Measurements from ENCODE around the gene MCHR2. TPM values are rescaled to one million over a fixed set of nuclear protein-coding genes. Genes with fewer than 3 reads are reported as not detected.
A peak's percentile ranks its signal among the peaks of the same experiment; 100 is the strongest.
"Not testable (repeated sequence)": the region's sequence is repeated elsewhere in the genome, so short reads cannot be mapped to it uniquely, and the experiment has no call there.

MCHR2 gene, protein sequence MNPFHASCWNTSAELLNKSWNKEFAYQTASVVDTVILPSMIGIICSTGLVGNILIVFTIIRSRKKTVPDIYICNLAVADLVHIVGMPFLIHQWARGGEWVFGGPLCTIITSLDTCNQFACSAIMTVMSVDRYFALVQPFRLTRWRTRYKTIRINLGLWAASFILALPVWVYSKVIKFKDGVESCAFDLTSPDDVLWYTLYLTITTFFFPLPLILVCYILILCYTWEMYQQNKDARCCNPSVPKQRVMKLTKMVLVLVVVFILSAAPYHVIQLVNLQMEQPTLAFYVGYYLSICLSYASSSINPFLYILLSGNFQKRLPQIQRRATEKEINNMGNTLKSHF
- not detected in 2 replicates for total RNA-seq (2014; rRNA removed; shearing (Covaris generic))

- no peak for DNase-seq (ENCODE audit: low spot score)
Measured at GRCh38 chr6:99993533-99994251, at the start of gene MCHR2. Gene MCHR2 (minus strand): TSS chr6:99994223. CDS start chr6:99956147, 38,076 bp downstream.

DNA sequence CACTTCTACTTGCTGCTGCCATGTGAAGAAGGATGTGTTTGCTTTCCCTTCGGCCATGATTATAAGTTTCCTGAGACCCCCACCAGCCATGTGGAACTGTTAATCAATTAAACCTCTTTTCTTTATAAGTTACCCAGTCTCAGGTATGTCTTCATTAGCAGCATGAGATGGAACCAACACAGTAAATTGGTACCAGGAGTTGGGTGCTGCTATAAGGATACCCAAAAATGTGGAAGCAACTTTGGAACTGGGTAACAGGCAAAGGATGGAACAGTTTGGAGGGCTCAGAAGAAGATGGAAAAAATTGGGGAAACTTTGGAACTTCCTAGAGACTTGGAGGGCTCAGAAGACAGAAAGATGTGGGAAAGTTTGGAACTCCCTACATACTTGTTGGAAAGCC lies 44.5 kb upstream of the MCHR2 start:
- not testable (repeated sequence) for DNase-seq (ENCODE audit: low spot score)

- no peak for DNase-seq (ENCODE audit: low spot score)
Measured at GRCh38 chr6:100035873-100036653, 42.0 kb upstream of the MCHR2 start.

GRCh38 chr6:100023798-100024197 lies 29.8 kb upstream of the MCHR2 start:
- no peak for DNase-seq (ENCODE audit: low spot score)

DNA sequence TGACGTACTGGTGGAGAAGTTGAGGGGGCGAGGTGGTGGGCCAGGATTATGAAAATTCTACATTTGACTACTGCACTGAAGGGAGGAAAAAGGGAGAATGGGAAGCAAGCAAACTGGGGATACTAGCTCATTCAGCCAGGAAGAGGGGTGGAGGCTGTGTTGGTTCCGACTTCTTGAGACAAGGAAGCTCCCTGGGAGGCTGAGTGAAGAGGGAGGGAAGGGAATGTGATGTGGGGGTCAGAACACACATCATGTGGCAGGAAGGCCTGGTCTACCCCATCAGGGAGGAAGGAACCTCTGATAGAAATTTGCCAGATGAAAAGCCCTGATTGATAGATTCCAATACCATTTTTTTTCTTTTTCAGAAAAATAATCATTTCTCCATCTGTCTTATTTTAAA lies 28.8 kb upstream of the MCHR2 start:
- no peak for DNase-seq (ENCODE audit: low spot score)

DNA sequence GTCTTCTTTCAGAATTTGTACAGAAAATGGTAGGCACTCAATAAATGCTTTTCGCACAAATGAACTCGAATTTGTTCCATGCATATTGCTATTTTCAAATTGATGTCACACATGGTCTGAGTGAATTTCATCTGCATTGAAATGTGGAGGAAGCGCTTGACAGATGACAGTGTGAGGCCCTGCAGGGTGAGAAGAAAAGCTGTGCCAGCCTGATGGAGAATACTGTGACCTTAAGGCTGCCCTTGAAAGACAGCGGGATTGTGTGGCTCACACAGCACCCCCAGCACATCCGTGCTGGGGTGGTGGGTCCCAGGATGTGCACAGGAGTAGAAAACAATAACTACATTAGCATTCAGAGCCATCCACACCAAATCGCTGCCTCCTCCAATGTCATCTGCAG lies 14.8 kb upstream of the MCHR2 start:
- no peak for DNase-seq (ENCODE audit: low spot score)

- DNase-seq (ENCODE audit: low spot score) = peak; percentile 51
Measured at GRCh38 chr6:100001915-100002388, 7.9 kb upstream of the MCHR2 start.

- DNase-seq (ENCODE audit: low spot score) = no peak
Measured at GRCh38 chr6:99997141-99997540, 3.1 kb upstream of the MCHR2 start.

- no peak for DNase-seq (ENCODE audit: low spot score)
Measured at GRCh38 chr6:99995916-99996315, 1.9 kb upstream of the MCHR2 start.

DNA sequence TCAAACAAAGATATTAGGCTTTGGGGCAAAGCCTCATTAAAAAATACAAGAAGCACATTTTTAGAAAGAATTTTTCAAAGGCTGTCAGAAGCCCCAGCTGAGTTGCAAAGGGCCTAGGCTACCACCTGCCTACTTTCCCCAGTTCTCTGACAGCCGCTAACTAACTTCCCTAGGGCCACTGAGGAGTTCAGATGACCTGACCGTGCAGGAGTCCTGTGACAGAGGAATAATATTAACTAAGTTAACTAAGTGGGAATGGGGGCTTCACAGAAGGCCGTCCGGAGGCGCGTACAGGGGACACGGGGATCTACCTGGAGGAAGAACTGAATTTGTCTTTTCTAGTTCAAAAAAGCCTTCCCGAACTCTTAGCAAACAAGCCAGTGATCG lies 884 bp downstream of the MCHR2 start:
- no peak for DNase-seq (ENCODE audit: low spot score)

DNA sequence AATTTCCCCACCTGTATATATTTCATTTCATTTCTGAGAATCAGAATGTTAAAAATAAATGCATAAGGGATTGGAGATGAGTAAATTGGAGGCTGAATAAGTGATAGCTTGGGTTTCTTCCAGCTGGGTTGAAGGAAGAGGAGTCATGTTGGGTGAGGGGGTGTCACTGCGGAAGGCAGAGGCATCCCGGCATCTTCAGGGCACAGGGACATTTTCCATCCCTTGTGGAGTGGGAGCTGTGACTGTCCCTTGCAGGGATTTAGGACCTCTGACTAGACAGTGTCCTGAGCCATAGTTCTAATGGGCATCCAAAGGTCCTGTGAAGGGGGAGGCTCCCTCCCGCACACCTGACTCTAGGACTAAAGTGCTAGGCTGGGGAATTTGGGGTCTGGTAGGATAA lies 2.1 kb downstream of the MCHR2 start:
- DNase-seq (ENCODE audit: low spot score) = no peak

DNA sequence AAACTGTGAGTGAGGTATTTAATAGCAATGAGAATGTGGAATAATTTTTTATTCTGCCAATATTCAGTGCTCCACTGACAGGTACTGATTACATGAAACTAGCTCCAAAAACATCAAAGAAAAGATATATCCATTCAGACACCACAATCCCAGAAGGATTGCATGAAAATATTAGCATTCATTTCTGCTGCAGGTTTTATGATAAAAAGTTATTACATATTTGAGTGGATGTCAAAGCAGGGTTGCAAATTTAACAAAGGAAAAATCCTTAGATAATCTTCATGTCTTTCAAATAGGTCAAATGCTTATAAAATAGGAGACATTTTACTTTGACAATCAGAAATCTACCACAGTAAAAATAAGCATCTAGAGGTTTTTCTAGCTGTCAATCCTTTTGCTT lies 13.3 kb downstream of the MCHR2 start:
- no peak for DNase-seq (ENCODE audit: low spot score)

DNA sequence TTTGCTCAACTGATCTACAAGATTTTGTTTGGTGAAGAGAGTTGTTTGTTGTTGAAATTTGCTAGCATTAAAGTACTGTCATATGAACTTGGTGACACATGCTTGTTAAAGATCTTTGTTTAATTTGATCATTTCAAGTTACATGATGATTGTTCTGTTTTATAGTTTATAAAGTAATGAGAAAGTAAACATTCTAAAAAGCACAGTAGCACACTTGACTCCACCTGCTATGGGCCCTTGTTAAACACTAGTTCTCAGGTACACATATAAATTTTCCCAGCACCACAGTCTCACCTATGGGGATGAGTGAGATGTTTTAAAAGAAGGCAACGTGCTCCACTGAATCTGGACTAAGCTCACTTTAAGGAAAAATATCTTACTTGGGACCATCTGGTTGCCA lies 14.1 kb downstream of the MCHR2 start:
- DNase-seq (ENCODE audit: low spot score) = no peak

- DNase-seq (ENCODE audit: low spot score) = no peak
Measured at GRCh38 chr6:99967052-99967451, 27.0 kb downstream of the MCHR2 start.

DNA sequence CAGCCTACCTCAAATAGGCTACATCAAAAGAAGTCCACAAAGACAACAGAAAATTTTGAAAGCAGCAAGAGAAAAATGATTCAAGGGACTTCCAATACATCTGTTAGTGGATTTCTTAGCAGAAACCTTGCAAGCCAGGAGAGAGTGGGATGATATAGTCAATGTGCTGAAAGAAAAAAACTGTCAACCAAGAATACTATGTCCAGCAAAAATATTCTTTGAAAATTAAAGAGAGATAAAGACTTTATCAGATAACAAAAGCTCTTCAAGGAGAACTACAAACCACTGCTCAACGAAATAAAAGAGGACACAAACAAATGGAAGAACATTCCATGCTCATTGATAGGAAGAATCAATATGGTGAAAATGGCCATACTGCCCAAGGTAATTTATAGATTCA lies 34.0 kb downstream of the MCHR2 start:
- DNase-seq (ENCODE audit: low spot score) = no peak

DNA sequence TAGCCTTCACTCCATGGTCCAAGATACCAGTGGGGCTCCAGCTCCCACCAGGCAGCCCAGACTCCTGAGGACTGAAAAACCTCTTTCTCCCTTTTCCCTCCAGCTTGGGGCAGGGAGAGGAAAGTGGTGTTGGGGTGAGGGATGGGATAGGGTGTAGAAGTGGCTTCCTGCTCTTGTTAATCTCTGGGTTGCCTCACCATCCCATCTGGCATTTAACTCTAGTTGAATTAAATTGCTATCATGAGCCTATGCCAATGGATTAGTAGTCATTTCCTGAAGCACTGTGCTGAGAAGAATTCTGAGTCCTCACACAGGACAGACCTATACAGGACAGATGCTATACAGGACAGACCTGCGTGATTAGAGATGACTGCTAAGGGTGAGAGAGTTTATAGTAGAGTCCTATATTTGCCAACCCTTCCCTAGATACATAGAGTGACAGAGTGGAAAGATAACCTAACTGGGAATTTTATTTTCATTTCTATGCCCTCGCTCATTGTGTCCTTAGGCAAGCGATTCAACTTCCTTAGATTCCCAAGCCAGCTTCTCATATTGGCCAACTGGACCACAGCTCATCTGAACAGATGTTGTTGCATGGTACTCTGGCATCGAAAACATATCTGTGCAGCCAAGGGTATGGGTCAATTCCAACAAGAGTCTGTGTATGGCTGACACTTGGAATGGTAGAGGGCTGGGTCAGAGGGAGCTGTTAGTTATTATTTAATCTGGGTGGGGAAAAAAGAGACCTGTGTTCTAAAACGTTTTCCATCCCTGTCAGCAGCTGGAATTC lies 42.8 kb downstream of the MCHR2 start:
- DNase-seq (ENCODE audit: low spot score) = no peak

- no peak for DNase-seq (ENCODE audit: low spot score)
Measured at GRCh38 chr6:99946005-99946404, 48.0 kb downstream of the MCHR2 start.

DNA sequence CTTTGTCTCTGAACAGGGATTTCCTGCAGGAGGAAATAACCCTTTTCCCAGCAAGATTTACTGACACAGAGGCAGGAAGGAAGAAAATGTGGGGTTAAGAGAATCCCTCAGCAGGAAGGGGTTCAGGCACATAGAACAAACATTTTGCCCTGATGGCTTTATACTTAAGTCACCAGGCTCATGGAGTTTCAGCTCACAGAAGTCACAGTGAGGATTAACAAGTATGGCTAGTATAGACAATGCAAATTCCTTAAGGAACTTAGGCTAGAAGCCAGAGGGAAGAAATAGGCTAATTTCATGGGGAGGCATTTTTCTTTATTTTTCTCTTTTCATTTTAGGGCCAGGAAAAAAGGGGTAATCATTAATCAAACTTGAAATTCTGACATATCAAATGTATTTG lies 50.2 kb downstream of the MCHR2 start:
- DNase-seq (ENCODE audit: low spot score) = no peak

GRCh38 chr6:99940582-99940981 lies 53.4 kb downstream of the MCHR2 start:
- no peak for DNase-seq (ENCODE audit: low spot score)

DNA sequence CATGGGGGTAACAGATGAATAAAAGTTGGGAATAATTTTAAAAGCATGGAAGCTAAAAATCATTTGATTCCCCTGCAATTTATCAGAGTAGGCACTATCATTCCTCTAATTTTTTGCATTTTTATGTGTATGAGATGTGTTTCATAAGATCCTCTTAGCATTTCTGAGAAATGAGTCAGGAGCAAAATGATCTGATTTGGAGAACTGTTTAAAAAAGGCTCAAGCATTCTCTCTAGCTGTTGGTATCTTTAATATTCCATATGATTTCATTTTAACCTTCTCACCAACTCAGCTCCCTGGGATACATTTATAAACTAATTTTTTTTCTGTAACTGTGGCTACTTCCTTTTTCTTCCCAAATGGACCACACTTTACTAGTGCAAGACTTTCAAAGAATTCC lies 60.9 kb downstream of the MCHR2 start:
- no peak for DNase-seq (ENCODE audit: low spot score)

DNA sequence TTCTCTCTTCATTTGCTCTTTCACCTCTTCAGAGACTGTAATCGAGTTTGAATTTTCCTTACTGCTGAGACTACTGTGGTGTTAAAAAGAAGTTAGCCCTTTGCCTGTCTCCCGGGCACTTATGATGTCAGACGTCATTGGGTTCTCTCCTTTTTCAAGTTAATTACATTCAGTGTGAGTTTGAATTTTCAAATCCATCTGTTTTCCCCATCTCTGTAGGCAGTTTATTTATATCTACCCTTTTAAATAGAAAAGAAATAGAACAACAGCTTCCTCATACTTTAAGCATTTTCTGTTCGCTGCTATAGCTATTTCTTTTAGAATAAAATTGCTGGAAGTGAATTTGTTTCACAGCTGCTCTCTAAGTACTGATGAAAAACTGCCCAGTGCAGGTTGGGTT lies 81.4 kb downstream of the MCHR2 start:
- no peak for DNase-seq (ENCODE audit: low spot score)

Measured in H4 (cell line).